NCI-H2081 (cell line): ENCODE data around the gene WDR93.

ENCODE experiments used
- DNase-seq, 2 experiments: peaks; one replicate each; lab custom pipeline; 2025; lab: John Stamatoyannopoulos, UW

Gene WDR93

GRCh38 chr15:89662893-89663626 is 27.6 kb upstream of the WDR93 start:
- no peak for DNase-seq

GRCh38 chr15:89664441-89665350 is 25.9 kb upstream of the WDR93 start:
- peak; percentile 64 to 90 for DNase-seq

- DNase-seq: peak in 1 of 2 experiments; percentile 31
Observed at GRCh38 chr15:89665449-89666181, 25.0 kb upstream of the WDR93 start.

GRCh38 chr15:89666184-89666857 is 24.3 kb upstream of the WDR93 start:
- DNase-seq: no peak

GRCh38 chr15:89666858-89667705 is 23.5 kb upstream of the WDR93 start:
- DNase-seq: no peak

- DNase-seq: no peak
Observed at GRCh38 chr15:89667706-89667960, 23.0 kb upstream of the WDR93 start.

- no peak for DNase-seq
Observed at GRCh38 chr15:89668171-89668570, 22.4 kb upstream of the WDR93 start.

GRCh38 chr15:89669309-89669865 is 21.2 kb upstream of the WDR93 start:
- no peak for DNase-seq

- DNase-seq: no peak
Observed at GRCh38 chr15:89669941-89670340, 20.7 kb upstream of the WDR93 start.

GRCh38 chr15:89670971-89671560 is 19.5 kb upstream of the WDR93 start:
- no peak for DNase-seq

GRCh38 chr15:89671687-89672086 is 18.9 kb upstream of the WDR93 start:
- no peak for DNase-seq

- DNase-seq: no peak
Observed at GRCh38 chr15:89672221-89673164, 18.1 kb upstream of the WDR93 start.

GRCh38 chr15:89673165-89673512 is 17.5 kb upstream of the WDR93 start:
- DNase-seq: no peak

- DNase-seq: no peak
Observed at GRCh38 chr15:89674526-89674925, 16.1 kb upstream of the WDR93 start.

GRCh38 chr15:89675606-89676005 is 15.0 kb upstream of the WDR93 start:
- no peak for DNase-seq

- DNase-seq: no peak
Observed at GRCh38 chr15:89677381-89677780, 13.2 kb upstream of the WDR93 start.

- DNase-seq: no peak
Observed at GRCh38 chr15:89679212-89679611, 11.4 kb upstream of the WDR93 start, which contains the start of gene PLIN1. TSS of gene PLIN1 (minus strand) at chr15:89679367. CDS start at chr15:89677489, 1,878 bp downstream.

- DNase-seq: no peak
Observed at GRCh38 chr15:89680282-89680873, 10.2 kb upstream of the WDR93 start.

- DNase-seq: no peak
Observed at GRCh38 chr15:89681146-89681545, 9.5 kb upstream of the WDR93 start.
